ENCODE data around the gene ERG.

The ERG gene, protein sequence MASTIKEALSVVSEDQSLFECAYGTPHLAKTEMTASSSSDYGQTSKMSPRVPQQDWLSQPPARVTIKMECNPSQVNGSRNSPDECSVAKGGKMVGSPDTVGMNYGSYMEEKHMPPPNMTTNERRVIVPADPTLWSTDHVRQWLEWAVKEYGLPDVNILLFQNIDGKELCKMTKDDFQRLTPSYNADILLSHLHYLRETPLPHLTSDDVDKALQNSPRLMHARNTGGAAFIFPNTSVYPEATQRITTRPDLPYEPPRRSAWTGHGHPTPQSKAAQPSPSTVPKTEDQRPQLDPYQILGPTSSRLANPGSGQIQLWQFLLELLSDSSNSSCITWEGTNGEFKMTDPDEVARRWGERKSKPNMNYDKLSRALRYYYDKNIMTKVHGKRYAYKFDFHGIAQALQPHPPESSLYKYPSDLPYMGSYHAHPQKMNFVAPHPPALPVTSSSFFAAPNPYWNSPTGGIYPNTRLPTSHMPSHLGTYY

DNA sequence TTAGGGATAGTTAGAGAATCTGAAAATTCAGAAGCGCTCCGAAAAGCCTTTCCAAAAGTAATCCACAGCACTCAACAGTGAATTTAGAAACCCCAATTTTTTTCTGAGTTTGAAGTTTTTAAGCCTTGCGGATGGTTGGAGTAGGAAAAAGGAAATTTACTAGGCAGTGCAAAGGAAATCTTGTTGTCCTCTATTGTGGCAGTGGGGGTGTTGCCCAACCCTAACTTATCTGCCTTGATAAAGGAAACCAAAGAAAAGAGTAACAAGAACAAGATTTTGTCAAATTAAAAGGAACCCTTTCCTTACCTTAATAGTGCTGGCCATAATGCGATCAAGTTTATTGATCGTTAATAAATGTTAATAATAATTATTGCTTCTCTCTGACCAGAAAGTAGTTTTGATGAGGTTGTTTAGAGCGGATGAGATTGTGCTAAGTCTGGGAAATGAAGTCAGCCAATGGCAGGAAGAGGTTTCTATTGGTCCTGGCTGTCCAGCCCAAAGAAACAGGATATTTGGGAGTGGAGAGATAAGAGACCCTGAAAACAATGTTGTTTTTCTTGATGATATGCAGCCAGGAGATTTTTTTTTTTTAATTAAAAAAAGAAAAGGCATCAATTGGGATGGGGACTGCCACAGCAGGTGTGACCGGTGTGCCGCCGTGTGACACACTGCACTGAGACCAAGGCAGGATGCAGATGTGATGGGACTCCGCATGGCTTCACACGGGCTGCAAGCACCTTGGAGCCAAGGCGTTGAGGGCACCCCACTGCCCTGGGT lies at the start of gene ERG:
Gene ERG (minus strand): TSS at position 421 of the 777 bp plus-strand sequence. CDS start 97 bp downstream, at position 324.
- no peak for DNase-seq (ENCODE audit: low spot score)

DNA sequence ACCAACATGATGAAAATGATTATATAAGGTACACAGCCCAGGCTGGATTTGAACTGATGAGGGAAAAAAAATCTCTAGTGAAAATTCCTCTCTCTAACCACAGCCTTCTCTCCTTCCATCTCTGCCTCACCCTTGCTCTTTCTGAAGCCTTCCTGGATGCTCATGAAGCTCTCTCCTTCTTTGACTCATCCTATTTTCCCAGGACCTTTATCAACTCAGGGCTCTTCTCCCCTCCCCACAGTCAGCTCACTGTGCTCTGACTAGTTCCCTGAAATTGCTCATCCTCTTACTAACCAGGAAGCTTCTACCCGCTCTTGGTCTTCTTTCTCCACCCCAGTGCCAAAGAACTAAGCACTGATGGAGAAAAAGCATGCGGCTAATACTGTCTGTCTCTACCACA lies 46.4 kb upstream of the ERG start:
- DNase-seq (ENCODE audit: low spot score): no peak

DNA sequence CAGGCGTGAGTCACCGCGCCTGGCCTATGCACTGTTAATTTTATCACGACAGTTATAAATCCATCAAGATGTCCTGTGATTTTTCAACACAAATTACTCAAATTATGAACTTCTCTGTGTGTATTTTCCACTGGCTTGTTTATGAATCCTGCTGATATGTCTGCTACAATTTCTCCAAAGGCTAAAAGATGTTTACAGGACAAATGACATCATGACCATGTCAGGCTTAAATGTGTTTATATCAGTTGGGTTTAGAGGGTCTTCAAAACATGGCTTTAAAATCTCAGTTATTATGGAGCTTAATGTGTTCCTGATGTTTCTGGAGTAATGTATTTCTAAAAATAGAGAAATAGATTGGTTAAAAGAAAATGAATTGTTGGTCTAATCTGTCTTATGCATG lies 44.0 kb upstream of the ERG start:
- DNase-seq (ENCODE audit: low spot score): no peak

- no peak for DNase-seq (ENCODE audit: low spot score)
Observed at GRCh38 chr21:38538353-38538752, 40.1 kb upstream of the ERG start.

GRCh38 chr21:38534591-38534990 lies 36.3 kb upstream of the ERG start:
- no peak for DNase-seq (ENCODE audit: low spot score)

DNA sequence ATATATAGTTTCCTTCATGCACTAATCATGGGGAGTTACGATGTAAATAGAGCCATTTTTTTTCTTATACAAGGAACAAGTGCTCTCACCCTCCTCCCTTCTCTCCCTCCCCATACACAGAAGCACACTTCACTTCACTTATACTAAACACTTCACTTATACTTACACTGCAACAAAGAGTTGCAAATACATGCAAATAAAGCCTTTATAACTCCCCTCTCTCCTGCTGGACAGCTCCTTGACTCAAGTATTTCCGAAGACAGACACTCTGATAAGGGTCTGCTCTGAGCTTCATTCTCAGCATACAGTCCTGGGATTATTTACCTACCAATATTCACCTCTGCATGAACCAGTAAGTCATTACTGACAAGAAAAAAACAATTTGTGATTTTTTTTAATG lies 35.6 kb upstream of the ERG start:
- DNase-seq (ENCODE audit: low spot score): no peak

DNA sequence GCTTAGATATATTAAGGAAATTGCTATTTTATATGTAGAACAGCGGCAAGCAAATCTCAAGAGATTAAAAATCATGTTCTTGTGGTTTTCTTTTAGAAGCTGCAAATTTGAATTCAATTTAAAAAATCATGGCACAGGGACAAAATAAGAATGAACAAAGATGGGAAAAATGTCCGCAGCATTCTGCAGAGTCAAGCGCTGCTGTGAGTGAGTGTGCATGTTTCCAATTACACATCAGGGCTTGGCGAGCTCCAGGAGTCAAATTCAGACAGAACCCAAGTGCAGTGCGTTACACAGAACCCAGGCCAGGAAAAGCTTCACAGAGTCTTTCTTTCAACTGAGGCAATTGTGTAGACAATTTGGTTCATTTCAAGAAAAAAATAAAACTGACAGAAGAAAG lies 33.3 kb upstream of the ERG start:
- DNase-seq (ENCODE audit: low spot score): no peak

DNA sequence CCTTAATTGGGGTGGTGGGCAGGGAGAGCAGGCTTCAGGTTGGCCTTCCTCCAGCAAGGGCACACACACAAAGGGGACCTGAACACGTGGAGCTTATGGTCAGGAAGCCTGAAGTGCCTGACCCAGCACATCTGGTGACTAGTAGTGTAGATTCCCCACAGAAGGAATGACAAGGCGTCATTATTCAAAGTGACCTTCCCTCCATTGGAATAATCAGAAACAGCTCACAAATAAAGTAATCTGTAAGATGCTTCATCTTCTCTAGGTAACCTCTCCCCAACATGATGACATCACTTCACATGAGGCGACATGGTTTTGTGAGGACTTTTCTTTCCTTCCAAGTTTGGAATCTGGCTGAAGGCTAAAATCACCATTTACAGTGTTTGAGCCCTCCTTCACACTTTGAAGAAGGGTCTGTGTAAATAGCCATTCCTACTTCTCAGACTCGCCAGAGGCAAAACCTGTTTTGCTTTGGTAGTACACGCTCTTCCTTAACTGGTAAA lies 32.8 kb upstream of the ERG start:
- DNase-seq (ENCODE audit: low spot score): no peak

GRCh38 chr21:38527737-38528136 lies 29.5 kb upstream of the ERG start:
- no peak for DNase-seq (ENCODE audit: low spot score)

GRCh38 chr21:38525454-38525853 lies 27.2 kb upstream of the ERG start:
- no peak for DNase-seq (ENCODE audit: low spot score)

- no peak for DNase-seq (ENCODE audit: low spot score)
Observed at GRCh38 chr21:38524168-38525153, 26.2 kb upstream of the ERG start.

DNA sequence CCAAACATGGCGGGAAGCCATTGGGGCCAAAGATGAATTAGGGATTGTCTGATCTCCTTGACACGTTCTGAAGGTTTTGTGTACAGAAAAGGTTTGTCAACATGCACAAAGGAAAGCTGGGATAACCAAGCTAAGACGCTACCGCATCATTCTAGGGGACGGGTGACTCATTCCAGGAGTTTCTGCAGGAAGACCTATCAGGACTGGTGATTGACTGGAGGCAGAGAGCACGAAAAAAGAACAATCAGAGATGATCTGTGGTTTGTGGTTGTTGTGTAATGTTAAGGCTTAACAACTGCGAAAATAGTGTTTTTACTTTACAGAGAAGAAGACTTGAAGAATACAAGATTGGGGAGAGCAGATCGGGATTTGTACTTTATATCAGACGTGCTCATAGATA lies 22.2 kb upstream of the ERG start:
- DNase-seq (ENCODE audit: low spot score): no peak

GRCh38 chr21:38511662-38512243 lies 13.5 kb upstream of the ERG start:
- DNase-seq (ENCODE audit: low spot score): no peak

- no peak for DNase-seq (ENCODE audit: low spot score)
Observed at GRCh38 chr21:38511198-38511597, 12.9 kb upstream of the ERG start.

DNA sequence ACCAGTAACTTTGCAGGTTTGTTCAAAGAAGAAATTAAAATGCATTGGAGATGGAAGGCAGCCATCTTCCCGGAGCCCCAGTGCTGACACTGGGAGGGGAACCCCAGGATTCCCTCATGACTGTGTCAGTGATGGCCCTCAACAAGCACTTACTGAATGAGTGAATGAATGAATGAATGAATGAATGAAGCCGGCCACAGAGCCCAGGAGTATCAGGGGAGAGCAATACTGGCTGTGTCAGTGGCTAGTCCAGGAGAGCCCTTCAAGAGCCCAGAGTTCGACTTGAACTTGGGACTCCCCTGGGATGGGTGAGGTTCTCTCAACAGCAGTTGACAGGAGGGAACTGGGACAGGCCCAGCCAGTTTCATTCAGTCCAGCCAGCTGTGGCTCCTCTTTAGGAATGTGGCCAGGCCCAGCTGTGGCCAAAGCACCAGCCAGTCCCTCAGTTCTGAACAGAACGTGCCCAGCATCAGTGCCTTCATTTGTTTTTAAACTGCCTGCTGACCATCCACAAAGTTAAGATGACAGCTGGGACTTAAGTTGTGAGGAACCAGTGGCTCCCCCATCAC lies 9.2 kb upstream of the ERG start:
- no peak for DNase-seq (ENCODE audit: low spot score)

GRCh38 chr21:38506661-38507281 lies 8.5 kb upstream of the ERG start:
- DNase-seq (ENCODE audit: low spot score): no peak

DNA sequence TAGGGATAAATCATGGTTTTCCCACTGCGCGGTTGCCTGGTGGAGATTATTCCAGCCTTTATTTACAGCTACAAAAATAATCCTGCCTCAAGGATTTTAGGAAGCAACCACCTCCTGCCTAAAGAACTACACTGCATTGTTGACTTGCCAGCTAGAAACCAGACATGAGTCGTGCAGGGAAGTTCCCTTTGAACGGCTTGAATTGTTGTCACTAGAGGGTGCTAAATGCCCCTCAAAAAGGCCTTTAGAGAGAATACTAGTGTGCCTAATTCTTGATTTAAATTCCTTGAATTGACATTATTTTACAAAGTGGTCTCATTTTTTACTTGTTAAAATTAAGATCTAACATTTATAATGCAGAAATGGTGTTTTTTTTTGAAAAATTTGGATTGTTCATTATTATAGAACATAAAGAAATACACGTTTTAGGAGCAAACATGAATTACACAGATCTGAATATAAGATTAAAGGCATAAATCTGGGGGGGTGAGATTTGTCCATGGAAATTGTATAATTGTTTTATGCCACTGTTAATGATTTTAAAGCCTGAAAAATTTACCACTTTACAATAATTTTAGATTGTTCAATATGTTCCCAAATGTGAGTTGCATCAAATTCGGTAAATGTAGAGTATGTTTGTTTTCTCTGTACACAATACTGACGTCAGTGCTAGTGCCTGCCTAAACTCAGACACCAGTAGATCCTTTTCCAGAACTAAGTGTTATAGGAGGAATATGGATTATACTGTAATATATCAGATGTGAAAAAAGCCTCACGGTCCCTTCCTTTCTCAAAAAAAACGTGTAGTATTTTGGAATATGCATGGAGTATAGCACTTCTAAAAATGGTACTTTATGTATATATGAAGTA lies 7.6 kb upstream of the ERG start:
- peak; percentile 37 for DNase-seq (ENCODE audit: low spot score)

GRCh38 chr21:38504066-38504465 lies 5.8 kb upstream of the ERG start:
- no peak for DNase-seq (ENCODE audit: low spot score)

GRCh38 chr21:38503583-38503982 lies 5.3 kb upstream of the ERG start:
- DNase-seq (ENCODE audit: low spot score): no peak

- no peak for DNase-seq (ENCODE audit: low spot score)
Observed at GRCh38 chr21:38500073-38500472, 1.8 kb upstream of the ERG start.
